Activated CD4-positive, alpha-beta T cell treated with anti-CD3 and anti-CD28 coated beads, Interleukin-2, Interleukin-6, amounts not matched to agents 100 ng/mL and 50 ng/mL, durations not matched to agents 16 hours and 8 hours (primary cell): ENCODE measurements around the gene LUZP2.

Source experiments
- DNase-seq: peaks from one replicate; pipeline ENCODE4 v3.0.0-alpha.2; 2020

LUZP2 gene

GRCh38 chr11:24734742-24735237 is 237.9 kb downstream of the LUZP2 start:
- DNase-seq, result no peak

GRCh38 chr11:24738972-24739371 is 242.1 kb downstream of the LUZP2 start:
- DNase-seq, result no peak

- no peak for DNase-seq
These were observed 242.8 kb downstream of the LUZP2 start for GRCh38 chr11:24739637-24740036.

GRCh38 chr11:24747275-24748251 is 250.7 kb downstream of the LUZP2 start:
- no peak for DNase-seq

- DNase-seq, result no peak
These were observed 251.4 kb downstream of the LUZP2 start for GRCh38 chr11:24748261-24748660.

GRCh38 chr11:24754406-24754805 is 257.6 kb downstream of the LUZP2 start:
- DNase-seq, result no peak

- no peak for DNase-seq
These were observed 258.5 kb downstream of the LUZP2 start for GRCh38 chr11:24755260-24755839.

GRCh38 chr11:24759742-24760141 is 262.9 kb downstream of the LUZP2 start:
- no peak for DNase-seq

GRCh38 chr11:24760681-24761080 is 263.8 kb downstream of the LUZP2 start:
- no peak for DNase-seq

- no peak for DNase-seq
These were observed 265.2 kb downstream of the LUZP2 start for GRCh38 chr11:24762076-24762475.

GRCh38 chr11:24767411-24767810 is 270.6 kb downstream of the LUZP2 start:
- DNase-seq, result no peak

GRCh38 chr11:24773322-24773721 is 276.5 kb downstream of the LUZP2 start:
- no peak for DNase-seq

GRCh38 chr11:24779791-24780190 is 282.9 kb downstream of the LUZP2 start:
- DNase-seq, result no peak

GRCh38 chr11:24781288-24781687 is 284.4 kb downstream of the LUZP2 start:
- no peak for DNase-seq

GRCh38 chr11:24793479-24793878 is 296.6 kb downstream of the LUZP2 start:
- no peak for DNase-seq

GRCh38 chr11:24794064-24794463 is 297.2 kb downstream of the LUZP2 start:
- DNase-seq, result no peak

GRCh38 chr11:24805671-24806070 is 308.8 kb downstream of the LUZP2 start:
- DNase-seq, result no peak

GRCh38 chr11:24808173-24808572 is 311.3 kb downstream of the LUZP2 start:
- DNase-seq, result no peak

- no peak for DNase-seq
These were observed 322.2 kb downstream of the LUZP2 start for GRCh38 chr11:24819006-24819405.

GRCh38 chr11:24819863-24820434 is 323.1 kb downstream of the LUZP2 start:
- DNase-seq, result no peak

GRCh38 chr11:24820541-24820940 is 323.7 kb downstream of the LUZP2 start:
- DNase-seq, result no peak

- no peak for DNase-seq
These were observed 332.2 kb downstream of the LUZP2 start for GRCh38 chr11:24828938-24829605.

- DNase-seq, result no peak
These were observed 336.7 kb downstream of the LUZP2 start for GRCh38 chr11:24833573-24833972.
